RPMI8226 (cell line): ENCODE data around the gene FBXO39.
A peak's percentile ranks its signal among the peaks of the same experiment; 100 is the strongest.
"Not testable (repeated sequence)": the region's sequence is repeated elsewhere in the genome, so short reads cannot be mapped to it uniquely, and the experiment has no call there.

Source experiments
- DNase-seq: peaks from one replicate; pipeline ENCODE4 v3.0.0-alpha.2; 2015

FBXO39 gene

DNA sequence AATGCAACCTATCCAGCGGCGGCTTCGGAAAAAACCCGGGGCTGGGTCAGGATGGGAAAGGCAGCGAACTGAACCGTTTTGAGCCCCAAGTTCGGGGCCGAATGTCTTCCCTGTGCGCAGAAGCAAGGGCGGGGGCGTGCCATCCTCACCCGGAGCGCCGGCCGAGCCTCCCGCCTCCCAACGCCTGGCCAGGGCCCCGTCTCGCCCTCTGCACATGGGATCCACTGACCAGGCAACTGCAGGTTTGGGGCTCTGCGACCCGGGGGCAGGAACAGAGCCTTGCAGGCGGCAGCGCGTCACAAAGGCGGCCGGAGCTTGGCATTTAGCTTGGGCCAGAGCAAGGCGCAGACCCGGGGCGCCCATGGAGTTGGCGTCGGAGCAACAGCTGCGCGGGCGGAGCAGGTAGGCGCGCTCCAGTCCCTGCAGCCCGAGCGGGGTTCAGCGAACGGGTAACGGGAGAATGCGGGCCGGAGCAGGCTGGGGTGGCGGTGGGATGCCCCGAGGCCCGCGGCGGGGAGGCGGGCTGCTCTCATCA, at the start of gene FBXO39:
TSS of gene FBXO39 (plus strand) at position 345 of the 535 bp plus-strand sequence. CDS start 3,654 bp downstream, outside the sequence.
- no peak for DNase-seq

DNA sequence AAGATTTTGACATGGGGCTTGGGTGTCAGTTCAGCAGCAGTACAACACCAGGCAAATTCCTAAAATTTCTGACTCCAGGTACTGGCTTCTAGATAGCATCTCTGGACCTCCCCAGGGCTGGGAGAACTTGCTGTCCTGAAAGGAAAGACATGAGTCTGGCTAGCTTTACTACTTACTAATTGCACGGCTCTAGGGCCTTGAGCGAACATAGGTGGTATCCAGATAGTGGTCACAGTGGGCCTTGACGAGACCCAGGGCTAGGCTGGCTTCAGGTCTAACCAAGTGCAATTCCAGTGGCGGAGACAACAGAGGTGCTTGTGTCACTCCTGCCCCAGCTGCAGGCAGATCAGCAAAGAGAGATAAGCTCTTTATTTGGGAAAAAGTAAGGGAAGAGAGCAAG, 46.5 kb upstream of the FBXO39 start:
- DNase-seq = no peak

DNA sequence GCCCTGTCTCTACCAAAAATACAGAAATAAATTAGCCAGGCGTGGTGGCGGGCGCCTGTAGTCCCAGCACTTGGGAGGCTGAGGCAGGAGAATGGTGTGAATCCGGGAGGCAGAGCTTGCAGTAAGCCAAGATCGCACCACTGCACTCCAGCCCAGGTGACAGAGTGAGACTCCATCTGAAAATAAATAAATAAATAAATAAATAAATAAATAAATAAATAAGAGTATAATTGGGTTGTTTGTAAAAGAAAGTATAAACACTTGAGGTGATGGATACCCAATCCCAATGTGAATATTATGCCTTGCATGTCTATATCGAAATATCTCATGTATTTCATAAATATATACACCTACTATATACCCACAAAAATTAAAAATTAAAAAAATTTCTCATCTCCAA, 29.4 kb upstream of the FBXO39 start:
- not testable (repeated sequence) for DNase-seq

DNA sequence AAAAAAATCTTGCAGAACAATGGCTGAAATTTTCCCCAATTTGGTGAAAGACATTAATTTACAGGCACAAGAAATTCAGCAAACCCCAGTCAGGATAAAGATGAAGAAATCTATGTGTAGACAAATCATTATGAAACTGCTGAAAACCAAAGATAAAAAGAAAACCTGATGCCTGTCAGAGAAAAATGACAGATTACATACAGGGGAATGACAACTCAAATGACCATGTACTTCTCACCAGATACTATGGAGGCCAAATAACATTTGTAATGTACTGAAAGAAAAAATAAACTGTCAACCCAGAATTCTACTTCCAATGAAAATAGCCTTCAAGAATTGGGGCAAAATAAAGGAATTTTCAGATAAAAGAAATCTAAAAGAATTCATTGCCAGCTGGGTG, 27.4 kb upstream of the FBXO39 start:
- no peak for DNase-seq

DNA sequence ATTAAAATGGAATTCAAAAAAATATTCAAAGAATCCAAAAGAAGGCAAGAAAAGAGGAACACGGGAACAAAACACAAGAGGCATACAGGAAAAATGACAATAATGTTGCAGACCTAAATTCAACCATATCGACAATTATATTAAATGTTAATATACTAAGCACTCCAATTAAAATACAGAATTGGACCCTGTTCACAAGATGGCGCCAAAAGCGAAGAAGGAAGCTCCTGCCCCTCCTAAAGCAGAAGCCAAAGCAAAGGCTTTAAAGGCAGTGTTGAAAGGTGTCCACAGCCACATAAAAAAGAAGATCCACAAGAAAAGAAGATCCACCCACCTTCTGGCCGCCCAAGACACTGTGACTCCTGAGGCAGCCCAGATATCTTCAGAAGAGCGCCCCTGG, 26.5 kb upstream of the FBXO39 start:
- no peak for DNase-seq

DNA sequence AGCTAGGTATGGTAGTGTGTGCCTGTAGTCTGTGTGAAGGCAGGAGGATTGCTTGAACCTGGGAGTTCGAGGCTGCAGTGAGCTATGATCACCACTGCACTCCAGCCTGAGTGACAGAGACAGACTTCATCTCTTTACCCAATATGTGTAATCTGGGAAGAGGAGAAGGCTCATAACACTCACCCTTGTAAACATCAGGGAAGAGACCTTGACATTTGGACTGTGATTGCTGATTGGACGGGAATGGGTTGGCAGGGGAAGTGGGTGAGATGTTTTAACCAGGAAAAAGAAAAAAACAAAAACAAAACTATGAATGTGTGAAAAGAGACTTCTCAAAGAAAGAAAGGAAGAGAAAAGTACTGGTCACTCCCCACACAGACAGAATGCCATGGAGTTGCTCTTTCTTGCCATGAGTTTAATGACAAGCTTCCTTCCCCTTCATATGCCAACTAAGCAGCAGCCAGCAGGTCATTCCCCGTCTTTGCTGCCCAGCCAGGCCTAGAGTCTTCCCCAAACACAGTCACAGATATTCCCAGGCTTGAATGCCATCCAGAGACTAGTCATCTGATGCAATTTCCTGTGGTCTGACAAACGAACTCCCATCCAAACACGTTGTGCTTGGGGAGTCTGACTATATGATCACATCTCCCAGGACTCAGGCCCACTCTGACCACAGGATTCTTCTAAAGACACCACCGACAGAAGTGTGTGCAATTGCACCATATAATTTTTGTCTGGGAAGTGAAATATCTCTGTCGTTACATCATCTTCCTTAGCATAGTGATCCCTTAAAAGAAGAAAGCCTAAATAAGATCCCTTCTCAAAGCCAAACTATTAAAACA, 23.7 kb upstream of the FBXO39 start:
- DNase-seq = no peak

DNA sequence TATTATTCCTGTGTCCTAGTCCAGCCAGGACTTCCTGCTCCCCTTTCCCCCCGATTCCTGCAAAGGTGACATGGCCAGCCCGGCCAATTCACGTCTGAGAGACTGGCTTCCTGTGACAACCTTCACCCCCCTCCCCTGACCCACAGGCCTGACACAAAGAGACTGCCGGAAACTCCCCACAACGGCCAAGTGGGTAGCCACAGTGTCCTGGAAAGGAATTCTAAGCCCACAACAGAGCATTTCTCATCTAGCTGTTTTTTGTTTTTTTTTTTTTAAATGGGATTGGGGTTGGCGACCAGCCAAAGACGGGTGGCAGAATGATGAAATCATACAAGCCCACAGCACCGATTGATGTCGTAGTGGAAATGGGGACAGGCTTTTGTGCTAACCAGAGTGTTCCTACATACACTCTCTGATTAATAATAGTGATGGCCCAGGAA, 23.0 kb upstream of the FBXO39 start:
- no peak for DNase-seq

DNA sequence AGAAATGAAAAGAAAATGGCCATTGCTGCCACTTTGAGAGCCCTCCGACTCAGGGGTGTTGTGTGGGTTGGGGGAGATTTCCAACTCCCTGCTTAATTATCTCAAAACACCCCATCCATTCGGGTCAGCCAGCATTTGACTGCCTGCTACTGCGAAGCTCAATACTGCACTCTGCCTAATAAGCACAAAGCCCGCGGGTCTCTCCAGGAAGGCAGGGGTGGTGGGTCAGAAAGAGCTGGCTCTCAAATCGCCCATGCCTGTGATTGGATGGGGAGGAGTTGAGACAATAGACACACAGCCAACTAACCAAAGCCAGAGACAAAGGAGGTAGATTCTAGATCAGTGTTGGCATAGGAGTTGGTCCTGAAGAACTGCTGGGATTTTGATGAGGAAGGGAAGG, 22.5 kb upstream of the FBXO39 start:
- DNase-seq = no peak

DNA sequence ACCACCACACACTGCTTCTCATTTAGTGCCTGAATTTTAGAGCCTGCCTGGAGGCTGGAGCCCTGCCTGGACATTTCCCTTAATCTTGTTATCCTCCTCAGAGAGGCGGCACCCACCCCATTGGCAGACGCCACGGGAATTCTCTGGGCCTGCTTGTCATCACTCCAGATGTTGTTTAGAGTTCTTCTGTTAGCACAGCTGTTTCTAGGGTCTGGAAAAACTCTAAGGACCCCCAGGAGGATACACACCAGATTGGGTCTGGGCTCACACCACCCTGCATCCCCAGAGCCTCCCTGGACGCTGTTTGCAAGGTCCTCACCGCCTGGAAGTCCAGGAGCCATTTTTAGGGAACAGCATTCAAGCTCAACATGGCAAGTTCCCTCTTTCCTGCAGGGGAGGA, 20.7 kb upstream of the FBXO39 start:
- DNase-seq = no peak

DNA sequence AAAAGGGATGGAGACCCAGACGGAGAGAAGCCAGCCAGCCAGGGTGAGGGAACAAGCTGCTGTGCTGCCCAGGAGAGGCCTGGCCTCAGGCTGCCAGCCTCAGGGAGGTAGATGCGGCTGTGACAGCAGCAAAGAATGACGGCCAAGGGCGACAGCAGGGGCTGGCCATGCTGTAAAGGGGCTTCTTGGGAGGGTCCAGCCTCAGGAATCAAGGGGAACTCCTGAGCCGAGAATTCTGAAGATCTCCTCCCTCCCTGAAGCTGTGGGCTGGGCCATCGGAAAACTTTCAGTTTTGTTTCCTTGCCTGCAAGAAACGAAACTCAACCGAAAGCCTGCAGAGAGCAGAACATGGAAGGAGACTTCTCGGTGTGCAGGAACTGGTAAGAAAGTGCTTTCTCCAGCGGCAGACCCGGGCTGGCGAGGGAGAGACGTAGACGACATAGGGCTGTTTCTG, 20.3 kb upstream of the FBXO39 start, which contains the start of gene XAF1:
TSS of gene XAF1 (plus strand) at position 316 of the 454 bp plus-strand sequence. CDS start at position 349, 33 bp downstream.
- DNase-seq = peak; percentile 69

DNA sequence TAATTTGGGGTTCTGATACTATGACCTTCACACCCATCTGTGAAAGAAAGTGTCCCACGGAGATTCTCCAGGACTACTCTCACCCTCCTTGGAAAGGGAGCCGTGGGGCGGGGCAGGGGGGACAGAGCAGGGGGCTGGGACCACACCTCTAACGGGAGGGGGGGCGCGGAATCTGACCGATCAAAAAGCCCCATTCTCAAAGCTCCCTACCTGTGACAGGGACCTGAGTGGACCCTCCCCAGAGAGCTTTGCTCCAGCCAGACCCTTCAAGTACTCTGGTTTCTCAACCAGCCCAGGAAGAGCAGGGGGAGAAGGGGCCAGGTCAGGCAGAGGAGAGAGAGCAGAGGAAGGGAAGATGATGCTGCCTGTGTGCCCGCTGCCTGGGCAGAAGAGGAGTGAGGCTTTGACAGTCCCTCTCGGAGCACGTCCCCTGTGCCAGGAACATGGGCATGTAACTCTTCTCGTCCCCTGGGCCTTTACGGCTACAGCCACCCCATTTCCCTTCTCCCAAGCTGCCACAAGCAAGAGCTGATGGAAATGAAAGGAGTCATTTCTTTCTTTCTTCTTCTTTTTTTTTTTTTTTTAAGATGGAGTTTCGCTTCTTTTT, 19.5 kb upstream of the FBXO39 start:
- no peak for DNase-seq

DNA sequence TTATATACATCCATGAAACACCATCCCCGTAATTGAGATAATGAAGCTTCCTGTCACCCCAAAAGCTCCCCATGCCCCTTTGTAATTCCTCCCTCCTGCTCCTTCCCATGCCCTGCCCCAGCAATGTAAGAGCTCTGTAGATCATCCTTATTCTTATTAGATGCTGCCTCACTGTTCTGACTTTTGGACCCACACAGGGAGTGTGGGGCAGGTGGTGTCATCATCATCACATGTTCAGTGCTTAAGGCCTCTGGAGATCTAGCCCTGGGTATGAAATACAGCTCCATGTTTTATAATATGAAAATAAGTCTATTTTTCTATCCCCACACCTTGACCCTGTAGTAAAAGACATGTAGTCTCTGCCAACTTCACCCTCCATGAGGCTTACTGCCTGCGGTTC, 18.3 kb upstream of the FBXO39 start:
- DNase-seq = no peak

DNA sequence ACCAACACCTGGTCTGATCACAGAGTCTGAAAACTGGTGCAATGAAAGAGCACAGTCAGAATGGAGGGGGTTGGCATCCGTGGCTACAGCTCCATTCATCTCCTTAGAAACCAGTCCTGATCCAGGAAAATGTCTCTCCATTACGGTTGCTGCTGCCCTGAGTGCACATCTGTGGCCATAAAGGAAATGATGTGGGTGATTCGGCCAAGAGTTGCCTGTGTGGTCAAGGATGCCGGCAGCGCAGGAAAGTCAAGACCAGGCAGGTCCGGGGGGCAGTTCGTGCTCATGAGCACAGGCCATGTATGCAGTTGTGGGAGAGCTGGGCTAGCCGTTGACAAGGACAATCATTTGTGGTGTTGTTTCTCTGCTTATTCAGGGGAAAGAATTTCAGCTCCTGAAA, 14.2 kb upstream of the FBXO39 start:
- DNase-seq = no peak

DNA sequence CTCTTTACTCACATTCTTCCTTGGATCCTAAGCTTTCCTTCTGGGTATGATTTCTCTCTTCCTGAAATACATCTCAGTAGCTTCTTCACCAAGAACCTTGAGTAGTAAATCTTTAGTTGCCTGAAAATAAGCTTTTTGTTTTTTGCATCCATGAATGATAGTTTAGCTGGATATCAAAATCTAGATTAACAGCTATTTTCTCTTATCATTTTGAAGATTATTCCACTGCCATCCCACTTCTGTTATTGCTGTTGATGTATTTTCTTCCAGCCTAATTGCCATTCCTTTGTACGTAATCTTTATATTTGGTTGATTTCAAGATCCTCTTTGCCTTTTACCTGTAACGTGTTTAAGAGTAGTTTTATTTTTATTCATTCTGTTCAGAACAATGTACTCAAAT, 7.6 kb upstream of the FBXO39 start:
- DNase-seq = no peak

DNA sequence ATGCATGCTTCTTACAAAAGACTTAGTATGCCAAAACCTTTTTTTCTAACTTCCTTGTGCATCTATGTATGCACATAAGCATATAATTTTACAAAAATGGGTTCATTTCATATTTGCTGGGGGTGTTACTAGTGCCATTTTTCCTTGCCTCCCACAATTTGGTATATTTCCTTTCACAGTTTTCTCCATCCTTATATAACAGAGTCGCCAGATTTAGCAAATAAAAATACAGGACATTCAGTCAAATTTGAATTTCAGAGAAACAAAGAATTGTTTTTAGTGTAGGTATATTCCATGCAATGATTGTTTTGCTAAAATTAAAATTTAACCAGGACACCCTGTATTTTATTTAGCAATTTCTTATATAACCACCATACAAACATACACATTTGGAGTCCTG, 4.0 kb upstream of the FBXO39 start:
- no peak for DNase-seq

DNA sequence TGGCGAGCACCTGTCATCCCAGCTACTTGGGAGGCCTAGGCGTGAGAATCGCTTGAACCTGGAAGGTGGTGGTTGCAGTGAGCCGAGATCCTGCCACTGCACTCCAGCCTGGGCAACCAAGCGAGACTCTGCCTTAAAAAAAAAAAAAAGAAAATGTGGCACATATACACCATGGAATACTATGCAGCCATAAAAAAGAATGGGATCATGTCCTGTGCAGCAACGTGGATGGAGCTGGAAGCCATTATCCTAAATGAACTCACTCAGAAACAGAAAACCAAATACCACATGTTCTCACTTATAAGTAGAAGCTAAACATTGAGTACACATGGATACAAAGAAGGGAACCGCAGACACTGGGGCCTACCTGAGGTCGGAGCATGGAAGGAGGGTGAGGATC, 1.1 kb upstream of the FBXO39 start:
- DNase-seq = not testable (repeated sequence)

DNA sequence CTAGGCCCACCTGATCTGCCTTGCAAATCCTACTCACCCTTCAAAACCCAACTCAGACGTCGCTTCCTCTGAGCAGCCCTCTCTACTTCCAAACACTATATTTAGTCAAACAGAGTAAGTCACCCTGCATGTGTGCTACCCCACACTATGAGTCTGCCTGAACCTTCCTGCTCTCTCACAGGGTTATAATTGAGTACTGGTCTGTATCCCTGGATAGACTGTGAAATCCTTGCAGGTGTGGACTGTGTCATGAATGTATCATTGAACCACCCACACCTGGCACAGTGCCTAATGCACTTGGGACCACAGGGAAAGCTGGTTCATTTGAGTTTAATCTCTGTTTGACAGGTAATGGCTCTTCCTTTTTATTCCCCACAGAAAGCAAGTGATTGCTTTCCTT, 3.4 kb downstream of the FBXO39 start:
- DNase-seq = no peak

DNA sequence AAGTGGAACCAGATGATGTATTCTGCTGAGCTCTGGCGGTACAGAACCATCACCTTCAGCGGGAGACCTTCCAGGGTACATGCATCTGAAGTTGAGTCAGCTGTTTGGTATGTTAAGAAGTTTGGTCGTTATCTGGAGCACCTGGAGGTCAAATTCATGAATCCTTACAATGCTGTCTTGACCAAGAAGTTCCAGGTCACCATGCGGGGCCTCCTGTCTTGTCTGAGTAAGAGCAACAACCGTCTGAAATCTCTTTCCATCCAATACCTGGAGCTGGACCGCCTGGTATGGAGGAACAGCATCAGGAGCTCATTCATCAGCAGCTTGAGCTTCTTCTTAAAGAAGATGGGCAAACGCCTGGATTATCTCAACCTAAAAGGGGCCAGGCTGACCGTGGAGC, 4.0 kb downstream of the FBXO39 start:
- DNase-seq = no peak

DNA sequence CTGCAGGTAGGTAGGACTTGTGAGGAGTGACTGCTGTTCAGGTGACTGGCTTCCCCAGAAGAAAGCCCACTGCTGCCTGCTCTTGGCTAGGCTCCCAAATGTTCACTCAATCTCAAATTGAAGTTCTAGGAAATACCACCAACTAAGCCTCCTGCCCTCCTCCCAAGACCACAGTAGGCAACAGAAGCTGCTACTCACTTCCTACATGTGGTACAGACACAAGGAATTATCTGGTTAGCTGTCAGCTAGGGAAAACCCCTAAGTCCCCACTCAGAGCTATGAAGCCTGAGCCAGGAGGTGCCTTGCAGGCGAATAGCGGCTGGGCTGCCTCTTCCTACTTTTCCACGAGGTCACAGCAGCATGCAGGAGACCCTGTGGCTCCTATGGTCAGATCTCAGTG, 4.9 kb downstream of the FBXO39 start:
- DNase-seq = no peak

DNA sequence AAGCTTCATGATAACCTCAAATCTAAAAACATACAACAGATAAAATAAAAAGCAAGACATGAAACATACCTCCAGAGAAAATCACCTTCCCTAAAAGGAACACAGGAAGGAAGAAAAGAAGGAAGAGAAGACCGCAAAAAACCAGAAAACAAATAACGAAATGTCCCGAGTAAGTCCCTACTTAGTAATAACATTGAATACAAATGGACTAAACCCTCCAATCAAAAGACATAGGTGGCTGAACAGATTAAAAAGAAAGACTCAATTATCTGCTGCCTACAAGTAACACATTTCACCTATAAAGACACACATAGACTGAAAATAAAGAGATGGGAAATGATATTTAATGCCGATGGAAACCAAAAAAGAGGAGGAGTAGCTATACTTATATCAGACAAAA, 6.2 kb downstream of the FBXO39 start:
- DNase-seq = no peak

DNA sequence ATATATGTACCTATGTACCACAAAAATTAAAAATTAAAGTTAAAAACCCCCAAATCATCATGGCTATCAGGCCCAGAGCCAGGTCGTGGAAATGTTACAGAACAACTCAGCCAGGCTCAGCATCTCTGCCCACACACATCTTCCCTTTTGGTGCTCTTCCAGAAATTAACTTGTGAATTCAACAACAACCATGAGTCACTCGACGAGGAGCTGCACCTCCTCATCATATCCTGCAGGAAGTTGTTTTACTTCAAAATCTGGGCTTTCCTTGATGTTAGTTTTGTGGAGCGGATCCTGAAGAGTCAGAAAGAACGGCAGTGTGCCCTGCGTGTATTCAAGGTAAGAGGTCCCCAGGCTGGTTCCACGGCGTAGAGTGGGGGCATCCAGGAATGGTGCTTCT, 10.6 kb downstream of the FBXO39 start:
- no peak for DNase-seq

DNA sequence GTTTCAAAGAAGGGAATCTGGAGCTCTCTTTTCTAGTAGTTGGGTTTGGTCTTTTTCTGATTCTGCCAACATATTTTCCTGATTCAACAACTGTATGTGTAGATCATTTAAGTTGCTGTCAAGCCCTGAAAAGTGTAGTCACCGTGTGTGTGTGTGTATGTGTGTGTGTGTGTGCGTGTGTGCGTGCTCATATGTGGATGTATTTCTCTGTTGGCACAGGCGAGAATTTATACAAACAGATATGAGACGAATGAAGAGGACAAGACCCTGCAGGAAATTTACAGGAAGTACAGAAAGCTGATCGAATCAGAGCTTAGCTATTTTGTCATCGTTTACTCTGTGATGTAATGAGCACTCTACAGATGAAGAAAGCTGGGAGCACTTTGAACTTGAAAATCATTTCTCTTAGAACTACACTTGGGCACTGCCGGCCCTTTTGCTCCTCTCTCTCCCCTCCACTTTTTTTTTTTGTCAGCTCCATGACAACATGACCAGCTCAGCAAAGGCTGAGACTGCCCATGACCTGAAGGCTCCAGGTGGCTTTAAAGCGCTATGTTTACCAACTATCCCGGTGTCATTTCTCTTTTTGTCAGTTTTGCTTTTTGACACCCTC, 11.2 kb downstream of the FBXO39 start:
- DNase-seq = peak; percentile 46

DNA sequence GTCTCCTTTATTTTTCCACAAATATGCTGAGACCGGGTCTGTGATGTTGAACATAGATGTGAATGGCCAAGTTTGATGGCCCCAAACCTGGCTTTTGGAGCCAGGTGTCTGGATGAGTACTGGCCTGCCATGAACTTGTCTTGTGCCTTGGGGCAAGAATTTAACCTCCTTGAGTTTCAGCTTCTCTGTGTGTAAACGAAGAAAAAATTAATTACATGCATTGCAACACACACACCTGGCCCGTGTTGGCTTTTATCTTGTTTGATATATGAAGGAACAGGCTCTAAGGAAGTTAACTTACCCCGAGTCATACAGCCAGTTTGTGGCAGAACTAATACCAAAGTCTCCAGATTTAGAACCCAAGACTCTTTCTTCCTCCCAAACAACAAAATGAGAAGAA, 13.1 kb downstream of the FBXO39 start:
- no peak for DNase-seq
